Smooth muscle cell (in vitro differentiated cells): Measurements from ENCODE around the gene CEACAM8. TPM values are rescaled to one million over a fixed set of nuclear protein-coding genes. Genes with fewer than 3 reads are reported as not detected.

Experiments used
- DNase-seq: peaks from one replicate; lab custom pipeline; 2025; ENCODE audit not compliant: unreplicated experiment; lab: John Stamatoyannopoulos, UW
- H2AFZ ChIP-seq: fragments of 200-600 bp; sonication (generic); 2 replicates; pipeline ENCODE4 v1.6.0; 2016; ENCODE audit warnings: antibody characterized with exemption, low read depth, mild to moderate bottlenecking
- H3F3A ChIP-seq: fragments of 200-600 bp; sonication (generic); 2 replicates; pipeline ENCODE4 v1.6.0; 2017; ENCODE audit warnings: antibody characterized with exemption, low read depth
- H3K27ac ChIP-seq: fragments of 200-600 bp; sonication (generic); 2 replicates; pipeline ENCODE4 v1.5.1; 2016; ENCODE audit warnings: low read depth, mild to moderate bottlenecking
- H3K27me3 ChIP-seq: fragments of 200-600 bp; sonication (generic); 2 replicates; pipeline ENCODE4 v1.6.1; 2016; ENCODE audit warnings: low read depth, mild to moderate bottlenecking
- H3K36me3 ChIP-seq: fragments of 200-600 bp; sonication (generic); 2 replicates; pipeline ENCODE4 v1.5.1; 2016; ENCODE audit warnings: low read depth
- H3K4me1 ChIP-seq: fragments of 200-600 bp; sonication (generic); 2 replicates; pipeline ENCODE4 v1.5.1; 2016; ENCODE audit warnings: low read depth
- H3K4me2 ChIP-seq: fragments of 200-600 bp; sonication (generic); 2 replicates; pipeline ENCODE4 v1.6.0; 2016; ENCODE audit warnings: mild to moderate bottlenecking
- H3K4me3 ChIP-seq: fragments of 200-600 bp; sonication (generic); 2 replicates; pipeline ENCODE4 v1.5.1; 2016; ENCODE audit warnings: mild to moderate bottlenecking
- H3K79me2 ChIP-seq: fragments of 200-600 bp; sonication (generic); 2 replicates; pipeline ENCODE4 v1.6.0; 2016; ENCODE audit warnings: low read depth, mild to moderate bottlenecking
- H3K9ac ChIP-seq: fragments of 200-600 bp; sonication (generic); 2 replicates; pipeline ENCODE4 v1.6.0; 2016; ENCODE audit warnings: low read depth
- H3K9me3 ChIP-seq: fragments of 200-600 bp; sonication (generic); replicated peaks from 2 replicates; pipeline ENCODE4 v1.5.1; 2016; ENCODE audit warnings: low read depth
- H4K20me1 ChIP-seq: fragments of 200-600 bp; sonication (generic); 2 replicates; pipeline ENCODE4 v1.6.0; 2016; ENCODE audit warnings: low read depth
- WGBS: methylation state at CpG from one replicate; pipeline ENCODE4 v1.1.7; 2016; ENCODE audit warnings: low lambda C conversion rate; 5-methylcytosine and 5-hydroxymethylcytosine counted together
- polyA plus RNA-seq: library from polyadenylated mRNA; unstranded; fragments of >200 nt; fragmentation: Nextera tagmentation; extraction: Ambion mirVana; gene quantifications from 2 replicates; pipeline ENCODE4 v1.2.1, GENCODE V29; 2016
- total RNA-seq: library from RNA; depleted of rRNA; stranded (reverse); fragments of >200 nt; gene quantifications from 2 replicates; pipeline ENCODE4 v1.2.3, GENCODE V29; 2014
- TF ChIP-seq, protein P1 (sequence below): fragments of 200-600 bp; sonication (generic); IDR thresholded peaks from 2 replicates; pipeline ENCODE4 v1.5.1; 2017; ENCODE audit warnings: borderline replicate concordance, mild to moderate bottlenecking, antibody characterized with exemption; ENCODE audit not compliant: insufficient read depth, poor library complexity, severe bottlenecking

Gene CEACAM8
- total and polyA plus RNA-seq, 2 experiments from 2014 or later: not detected

DNA sequence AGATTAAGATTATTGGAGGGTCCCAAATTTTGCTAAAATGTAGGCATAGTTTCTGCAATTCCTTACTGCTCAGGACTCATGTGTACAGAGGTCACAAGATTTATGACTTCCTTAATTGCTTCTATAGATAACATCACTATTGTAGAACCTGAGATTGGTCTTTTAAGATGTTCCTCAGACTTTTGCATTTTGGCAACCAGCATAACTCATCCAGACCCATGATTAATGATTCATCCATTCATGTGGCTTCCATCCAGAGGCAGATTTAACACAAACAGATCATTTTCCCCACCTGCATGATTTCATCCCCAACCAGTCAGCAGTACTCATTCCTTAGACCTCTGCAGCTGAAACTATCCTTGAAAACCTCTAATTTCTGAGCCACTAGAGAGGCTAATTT, 34.5 kb upstream of the CEACAM8 start:
- Histone ChIP-seq H3F3A (no peaks in the 10 kb centered on the region), H3K27ac (no peak overlapping the region), H3K4me2 (no peak overlapping the region), H3K79me2 (no peaks in the 10 kb centered on the region), H3K4me3 (no peak overlapping the region), H3K4me1 (no peaks in the 10 kb centered on the region), H3K9ac (no peak overlapping the region), H3K27me3 (no peaks in the 10 kb centered on the region), H3K9me3 (peaks cover 5% of the 10 kb centered on the region), H4K20me1 (no peaks in the 10 kb centered on the region), H3K36me3 (no peaks in the 10 kb centered on the region), H2AFZ (no peak overlapping the region)
- TF ChIP-seq, protein P1, sequence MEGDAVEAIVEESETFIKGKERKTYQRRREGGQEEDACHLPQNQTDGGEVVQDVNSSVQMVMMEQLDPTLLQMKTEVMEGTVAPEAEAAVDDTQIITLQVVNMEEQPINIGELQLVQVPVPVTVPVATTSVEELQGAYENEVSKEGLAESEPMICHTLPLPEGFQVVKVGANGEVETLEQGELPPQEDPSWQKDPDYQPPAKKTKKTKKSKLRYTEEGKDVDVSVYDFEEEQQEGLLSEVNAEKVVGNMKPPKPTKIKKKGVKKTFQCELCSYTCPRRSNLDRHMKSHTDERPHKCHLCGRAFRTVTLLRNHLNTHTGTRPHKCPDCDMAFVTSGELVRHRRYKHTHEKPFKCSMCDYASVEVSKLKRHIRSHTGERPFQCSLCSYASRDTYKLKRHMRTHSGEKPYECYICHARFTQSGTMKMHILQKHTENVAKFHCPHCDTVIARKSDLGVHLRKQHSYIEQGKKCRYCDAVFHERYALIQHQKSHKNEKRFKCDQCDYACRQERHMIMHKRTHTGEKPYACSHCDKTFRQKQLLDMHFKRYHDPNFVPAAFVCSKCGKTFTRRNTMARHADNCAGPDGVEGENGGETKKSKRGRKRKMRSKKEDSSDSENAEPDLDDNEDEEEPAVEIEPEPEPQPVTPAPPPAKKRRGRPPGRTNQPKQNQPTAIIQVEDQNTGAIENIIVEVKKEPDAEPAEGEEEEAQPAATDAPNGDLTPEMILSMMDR: no peak
- no peak for DNase-seq

DNA sequence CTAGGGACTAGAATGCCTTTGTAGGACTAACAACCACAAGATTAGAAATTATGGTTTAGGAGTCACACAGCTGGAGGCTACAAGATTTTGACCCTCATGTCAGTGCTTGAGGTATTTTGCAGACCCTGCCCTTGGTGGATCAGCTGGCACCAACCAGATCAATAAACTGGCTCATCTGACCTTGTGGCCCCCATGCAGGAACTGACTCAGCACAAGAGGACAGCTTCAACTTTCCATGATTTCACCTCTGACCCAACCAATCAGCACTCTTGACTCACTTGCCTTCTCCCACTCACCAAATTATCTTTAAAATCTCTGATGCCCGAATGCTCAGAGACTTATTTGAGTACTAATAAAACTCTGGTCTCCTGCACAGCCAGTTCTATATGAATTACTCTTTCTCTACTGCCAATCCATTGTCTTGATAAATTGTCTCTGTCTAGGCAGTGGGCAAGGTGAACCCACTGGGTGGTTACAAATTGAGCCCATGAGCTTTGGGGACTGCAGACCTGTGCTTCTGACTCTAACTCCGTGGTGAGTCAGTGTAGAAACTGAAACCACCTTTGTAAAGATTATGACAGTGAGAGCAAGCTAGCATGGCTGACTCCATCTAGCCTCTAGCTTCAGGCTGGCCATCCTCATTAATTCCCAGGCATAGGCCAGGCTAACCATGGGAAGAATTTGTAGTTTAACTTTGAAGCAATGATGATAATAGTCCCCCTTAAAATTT, 33.9 kb upstream of the CEACAM8 start:
- Histone ChIP-seq H3F3A (no peaks in the 10 kb centered on the region), H3K36me3 (no peaks in the 10 kb centered on the region), H3K4me1 (no peaks in the 10 kb centered on the region), H3K9ac (no peak overlapping the region), H2AFZ (no peak overlapping the region), H3K27ac (no peak overlapping the region), H3K9me3 (peaks cover 5% of the 10 kb centered on the region), H3K27me3 (no peaks in the 10 kb centered on the region), H3K4me3 (no peak overlapping the region), H3K79me2 (no peaks in the 10 kb centered on the region), H4K20me1 (no peaks in the 10 kb centered on the region), H3K4me2 (no peak overlapping the region)
- no peak for DNase-seq
- 41% methylated on average over 2 of the region's 2 CpGs for WGBS
- TF ChIP-seq, protein P1: no peak

DNA sequence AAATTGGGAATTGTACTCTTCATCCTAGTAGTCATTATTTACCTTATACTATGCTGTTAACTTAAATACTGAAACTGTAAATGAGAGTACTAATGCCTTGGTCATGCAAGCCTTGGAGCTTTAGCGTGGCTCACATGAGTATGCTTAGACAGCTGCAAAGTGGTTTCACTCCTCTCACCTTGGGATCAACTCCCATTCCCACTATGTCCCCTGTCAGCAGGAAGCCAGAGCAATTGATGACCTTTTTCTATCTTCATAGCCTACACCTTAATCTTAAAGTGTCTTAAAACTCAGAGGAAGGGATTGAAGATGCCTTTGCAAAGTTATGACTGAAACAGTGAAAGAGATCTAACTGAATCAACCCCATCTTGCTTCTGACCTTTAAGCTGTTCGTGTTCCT, 33.2 kb upstream of the CEACAM8 start:
- H3K27ac ChIP-seq: no peak overlapping the region
- 16% methylated on average over 2 of the region's 2 CpGs for WGBS
- no peaks in the 10 kb centered on the region for H3K4me1 ChIP-seq
- no peak overlapping the region for H3K4me2 ChIP-seq
- H3F3A ChIP-seq: no peaks in the 10 kb centered on the region
- no peaks in the 10 kb centered on the region for H3K36me3 ChIP-seq
- peaks cover 5% of the 10 kb centered on the region for H3K9me3 ChIP-seq
- H3K79me2 ChIP-seq: no peaks in the 10 kb centered on the region
- no peak overlapping the region for H3K4me3 ChIP-seq
- no peaks in the 10 kb centered on the region for H4K20me1 ChIP-seq
- no peak for DNase-seq
- H2AFZ ChIP-seq: no peak overlapping the region
- TF ChIP-seq, protein P1: no peak
- no peaks in the 10 kb centered on the region for H3K27me3 ChIP-seq
- H3K9ac ChIP-seq: no peak overlapping the region

DNA sequence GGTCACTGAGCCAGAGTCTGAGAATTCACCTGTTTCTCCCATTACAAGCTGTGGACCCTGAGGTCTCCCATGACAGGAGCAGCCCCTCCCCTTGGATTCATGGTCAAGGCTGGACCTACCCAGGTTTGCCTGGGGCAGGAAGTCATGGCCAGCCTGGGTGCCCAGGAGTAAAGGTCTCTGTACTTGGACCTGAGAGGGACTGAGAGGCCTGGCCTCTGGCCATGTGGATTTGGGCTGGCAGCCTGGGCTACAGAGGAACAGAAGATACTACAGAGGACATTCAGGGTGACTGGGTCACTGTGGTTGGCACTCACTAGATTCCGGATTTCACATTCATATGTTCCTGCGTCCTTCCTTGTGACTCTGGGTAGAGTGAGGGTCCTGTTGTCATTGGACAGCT, 31.5 kb upstream of the CEACAM8 start:
- TF ChIP-seq, protein P1: no peak
- WGBS: 51% methylated on average over 2 of the region's 2 CpGs
- peaks cover 5% of the 10 kb centered on the region for H3K9me3 ChIP-seq
- H3K27me3 ChIP-seq: no peaks in the 10 kb centered on the region
- no peak overlapping the region for H3K4me3 ChIP-seq
- H3K4me1 ChIP-seq: no peaks in the 10 kb centered on the region
- H4K20me1 ChIP-seq: no peaks in the 10 kb centered on the region
- no peak overlapping the region for H3K27ac ChIP-seq
- no peak overlapping the region for H2AFZ ChIP-seq
- no peaks in the 10 kb centered on the region for H3F3A ChIP-seq
- H3K9ac ChIP-seq: no peak overlapping the region
- no peak for DNase-seq
- H3K36me3 ChIP-seq: no peaks in the 10 kb centered on the region
- no peak overlapping the region for H3K4me2 ChIP-seq
- H3K79me2 ChIP-seq: no peaks in the 10 kb centered on the region
